Stimulated activated CD4-positive, alpha-beta T cell treated with anti-CD3 and anti-CD28 coated beads, Interleukin-12 subunit alpha, Interleukin-12 subunit beta, amount 100 ng/mL, for 4 hours (primary cell): ENCODE results near the gene MEIS2.

Experiments used
- DNase-seq: peaks from one replicate; pipeline ENCODE4 v3.0.0-alpha.2; 2020

Gene MEIS2

GRCh38 chr15:37070686-37071085, 29.7 kb downstream of the MEIS2 start:
- DNase-seq: no peak

DNA sequence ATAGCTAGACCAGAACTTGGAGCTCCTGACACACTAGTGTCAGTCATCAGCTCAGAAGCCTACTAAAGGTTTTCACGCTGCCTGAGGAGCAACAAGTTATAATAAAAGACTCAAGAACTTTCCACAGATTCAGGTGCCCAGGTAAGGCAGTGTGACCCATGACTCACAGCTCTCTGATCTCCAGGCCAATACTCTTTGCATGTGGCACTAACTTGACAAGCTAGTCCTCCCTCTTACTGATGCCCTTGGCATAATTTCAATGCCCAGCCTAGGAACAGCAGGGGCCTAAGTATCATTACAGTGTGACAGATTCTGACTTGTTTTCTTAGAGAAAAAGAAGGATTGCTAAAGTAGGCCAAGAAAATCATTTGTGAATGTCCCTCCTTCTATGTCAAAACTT, 38.4 kb downstream of the MEIS2 start:
- no peak for DNase-seq

GRCh38 chr15:37059086-37059485, 41.3 kb downstream of the MEIS2 start:
- DNase-seq: no peak

GRCh38 chr15:37058316-37058985, 41.9 kb downstream of the MEIS2 start:
- no peak for DNase-seq

DNA sequence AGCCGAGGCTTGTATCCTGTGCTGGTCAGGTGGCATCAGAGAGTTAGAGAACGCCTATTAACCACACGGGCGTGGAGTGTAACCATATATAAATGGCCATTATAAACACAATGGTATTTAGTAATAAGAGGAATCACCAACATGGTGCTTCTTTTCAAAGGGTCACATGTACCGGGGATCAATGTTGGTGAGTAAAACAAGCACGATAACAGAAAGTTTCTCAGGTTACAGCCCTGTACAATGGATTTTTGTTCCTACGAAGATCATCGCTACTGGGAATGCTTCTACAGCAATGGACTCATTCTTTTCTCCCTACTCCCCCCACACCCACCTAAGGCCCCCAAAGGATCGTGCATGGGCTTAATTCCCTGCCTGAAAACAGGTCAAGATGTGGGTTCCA, 42.5 kb downstream of the MEIS2 start:
- DNase-seq: no peak

DNA sequence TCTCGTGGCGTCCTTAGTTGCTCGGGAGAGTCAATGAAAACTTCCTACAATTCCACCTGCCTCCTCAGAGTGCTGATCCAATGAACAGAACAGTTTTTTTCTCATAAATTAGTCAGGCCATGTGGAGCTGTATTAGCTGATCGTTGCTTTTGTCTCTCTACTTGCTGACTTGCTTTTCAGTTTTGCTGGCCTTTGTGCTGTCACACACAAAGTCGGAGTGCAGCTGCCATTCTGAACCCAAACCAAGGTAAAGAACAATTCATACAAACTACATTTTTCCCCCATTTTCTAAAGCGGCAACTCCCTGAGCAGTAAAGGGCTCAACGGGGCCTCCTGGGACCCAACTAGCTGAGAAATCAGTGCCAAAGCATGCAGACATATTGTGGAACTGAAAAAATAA, 43.1 kb downstream of the MEIS2 start:
- DNase-seq: no peak

- no peak for DNase-seq
Measured at GRCh38 chr15:37056177-37057121, 43.9 kb downstream of the MEIS2 start.

DNA sequence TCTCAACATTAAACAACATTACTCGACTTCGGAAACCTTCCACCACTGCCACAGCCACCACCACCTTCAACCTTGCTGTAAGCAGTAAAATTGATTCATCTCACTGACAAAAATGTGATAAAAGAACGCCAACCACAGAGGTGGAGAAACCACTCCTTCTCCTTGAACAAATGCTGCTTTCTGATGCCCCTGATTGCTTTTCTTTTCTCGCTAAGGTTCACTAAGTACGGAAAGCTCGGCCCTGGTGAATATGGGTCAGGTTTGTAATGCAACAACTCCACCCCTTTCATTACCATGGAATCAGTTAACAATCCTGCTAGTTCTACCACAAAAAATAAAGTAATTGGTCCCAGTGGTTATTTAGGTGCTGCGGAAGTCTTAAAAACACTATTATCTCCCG, 44.9 kb downstream of the MEIS2 start:
- no peak for DNase-seq

GRCh38 chr15:37054336-37054735, 46.0 kb downstream of the MEIS2 start:
- no peak for DNase-seq

- no peak for DNase-seq
Measured at GRCh38 chr15:37053166-37053565, 47.2 kb downstream of the MEIS2 start.

- no peak for DNase-seq
Measured at GRCh38 chr15:37050345-37050744, 50.0 kb downstream of the MEIS2 start.

GRCh38 chr15:37046876-37047614, 53.3 kb downstream of the MEIS2 start:
- DNase-seq: no peak

DNA sequence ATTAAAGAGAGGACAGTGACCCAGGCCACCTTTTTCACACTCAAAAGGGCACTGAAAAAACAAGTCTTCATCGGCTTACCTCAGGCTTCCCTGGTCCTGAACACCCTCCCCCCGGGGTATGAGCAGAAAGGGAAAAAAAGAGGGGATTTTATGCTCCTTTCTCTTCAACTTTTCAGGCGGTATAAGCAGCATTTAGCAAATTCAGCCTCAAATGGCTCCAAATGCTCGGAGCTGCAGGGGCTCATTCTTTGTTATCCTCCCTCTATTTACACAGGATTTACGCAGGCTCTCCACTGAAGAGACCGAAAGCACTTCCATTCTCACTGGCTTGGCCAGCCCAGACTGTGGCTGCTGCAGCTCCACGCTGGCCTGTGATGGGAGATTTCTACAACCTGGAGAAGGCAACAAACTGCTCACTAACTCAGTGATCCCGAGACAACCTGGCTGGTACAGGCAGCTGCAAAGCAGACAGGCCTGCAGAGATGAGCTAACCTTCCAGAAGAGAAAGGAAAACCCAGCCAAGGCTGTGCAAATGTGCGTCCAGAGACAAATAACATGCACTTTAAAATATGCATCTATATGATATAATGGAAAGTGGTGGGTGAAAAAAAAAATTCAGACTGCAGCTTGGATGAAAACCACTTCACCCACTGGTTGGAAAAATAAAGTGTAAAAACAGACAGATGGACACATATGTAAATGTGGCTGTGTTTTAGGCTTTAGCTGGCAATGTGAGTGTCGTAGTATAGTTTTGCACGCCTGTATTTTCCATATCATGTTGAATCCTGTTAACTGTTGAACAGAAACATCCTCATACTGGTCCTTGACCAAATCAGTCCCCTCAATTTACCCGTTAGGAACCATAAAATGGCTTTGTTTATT, 54.2 kb downstream of the MEIS2 start:
- no peak for DNase-seq

DNA sequence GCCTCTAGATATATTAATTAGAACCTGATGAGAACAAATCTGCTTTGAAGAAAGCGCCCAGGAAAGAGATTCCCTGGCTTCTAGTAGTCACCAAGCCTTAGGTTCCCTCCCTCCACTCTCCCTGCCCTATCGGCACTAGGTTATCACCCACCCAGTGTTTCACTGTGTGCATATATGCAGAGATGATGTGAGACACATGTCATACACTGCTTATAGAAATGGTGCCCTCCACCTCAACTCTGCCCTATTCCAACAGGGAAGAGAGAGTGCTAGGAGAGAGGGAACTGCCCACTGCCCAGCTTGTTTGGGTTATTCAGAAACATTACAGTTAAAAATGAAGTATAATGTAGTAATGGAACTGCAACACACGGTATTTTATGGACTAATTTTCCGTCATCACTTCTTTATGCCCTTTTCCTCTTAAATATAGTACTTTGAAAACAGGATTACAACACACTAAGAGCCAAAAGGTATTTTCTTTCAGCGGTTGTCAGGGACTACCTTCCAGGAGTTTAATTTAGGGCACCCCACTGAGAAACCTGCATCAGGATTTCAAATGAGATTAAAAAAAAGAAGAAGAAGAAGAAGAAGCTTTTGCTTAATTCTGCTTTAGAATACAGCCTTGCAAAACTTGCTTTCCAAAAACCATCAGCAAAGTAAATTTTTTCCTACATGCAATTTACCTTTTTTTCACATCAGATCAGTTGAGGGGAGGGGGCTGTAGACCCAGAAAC, 55.3 kb downstream of the MEIS2 start:
- DNase-seq: no peak

GRCh38 chr15:37041836-37042235, 58.5 kb downstream of the MEIS2 start:
- DNase-seq: no peak

DNA sequence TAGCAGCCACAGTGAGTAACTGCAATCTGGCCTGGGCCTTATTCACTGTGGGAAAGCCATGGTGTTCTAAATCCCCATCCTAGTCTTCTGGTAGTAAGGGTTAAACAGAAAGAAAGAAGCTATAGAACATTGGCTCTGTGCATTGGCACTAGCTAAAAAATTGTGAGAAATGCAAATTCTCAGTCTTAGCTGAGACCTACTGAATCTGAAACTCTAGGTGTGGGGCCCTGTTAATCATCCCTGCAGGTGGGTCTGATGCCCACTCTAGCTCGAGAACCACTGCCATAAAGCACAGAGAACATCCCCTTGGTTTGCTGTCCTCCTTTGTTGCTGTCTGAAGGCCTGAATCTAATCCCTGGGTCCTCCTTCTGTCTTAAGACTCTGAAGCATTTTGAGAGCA, 59.3 kb downstream of the MEIS2 start:
- DNase-seq: no peak

GRCh38 chr15:37040072-37040742, 60.1 kb downstream of the MEIS2 start:
- DNase-seq: no peak

- no peak for DNase-seq
Measured at GRCh38 chr15:37038716-37039106, 61.6 kb downstream of the MEIS2 start.

GRCh38 chr15:37037850-37038715, 62.3 kb downstream of the MEIS2 start:
- no peak for DNase-seq

GRCh38 chr15:37037071-37037655, 63.2 kb downstream of the MEIS2 start:
- DNase-seq: no peak
